Mesenchymal stem cell (in vitro differentiated cells and primary cell): Measurements from ENCODE around the gene USP3.

Experiments used
- DNase-seq: peaks from one replicate; pipeline ENCODE4 v3.0.0-alpha.2; 2013
- H2AFZ ChIP-seq: one replicate; pipeline ENCODE4 v1.6.1; 2013; ENCODE audit warnings: low read depth, mild to moderate bottlenecking, control low read depth, inconsistent platforms, low read length, moderate library complexity
- H2AK5ac ChIP-seq: 2 replicates; pipeline ENCODE4 v1.6.1; 2013; ENCODE audit warnings: low read length, moderate library complexity, mild to moderate bottlenecking, inconsistent platforms; ENCODE audit not compliant: severe bottlenecking
- H2BK120ac ChIP-seq: one replicate; pipeline ENCODE4 v1.6.1; 2013; ENCODE audit warnings: low read depth, mild to moderate bottlenecking, inconsistent platforms, low read length, moderate library complexity
- H2BK12ac ChIP-seq, 2 experiments: one replicate each; pipeline ENCODE4 v1.6.1; 2013; ENCODE audit warnings: inconsistent platforms in 2 of 2, low read length in 2 of 2, mild to moderate bottlenecking in 2 of 2, moderate library complexity in 2 of 2, control low read depth in 1 of 2
- H2BK15ac ChIP-seq: one replicate; pipeline ENCODE4 v1.6.1; 2013; ENCODE audit warnings: mild to moderate bottlenecking, low read depth, inconsistent platforms; ENCODE audit not compliant: poor library complexity, severe bottlenecking
- H2BK5ac ChIP-seq: 2 replicates; pipeline ENCODE4 v1.6.1; 2013; ENCODE audit warnings: low read depth, mild to moderate bottlenecking, low read length, control low read depth, inconsistent platforms; ENCODE audit not compliant: poor library complexity, severe bottlenecking
- H3K14ac ChIP-seq, 2 experiments: one replicate each; pipeline ENCODE4 v1.6.1; 2013; ENCODE audit warnings: inconsistent platforms in 2 of 2, low read length in 2 of 2, control low read depth in 1 of 2, mild to moderate bottlenecking in 1 of 2, moderate library complexity in 1 of 2
- H3K18ac ChIP-seq, 2 experiments: one replicate each; pipeline ENCODE4 v1.6.1; 2013; ENCODE audit warnings: inconsistent platforms in 2 of 2, low read length in 2 of 2, control low read depth in 1 of 2, low read depth in 1 of 2, mild to moderate bottlenecking in 1 of 2
- H3K23ac ChIP-seq, 2 experiments: one replicate each; pipeline ENCODE4 v1.6.1; 2013; ENCODE audit warnings: inconsistent platforms in 2 of 2, low read length in 2 of 2, mild to moderate bottlenecking in 2 of 2, moderate library complexity in 2 of 2, control low read depth in 1 of 2
- H3K27ac ChIP-seq: 2 replicates; pipeline ENCODE4 v1.5.1; 2013; ENCODE audit warnings: mild to moderate bottlenecking, moderate library complexity, low read length, control low read depth, inconsistent platforms; ENCODE audit not compliant: poor library complexity, severe bottlenecking
- H3K27me3 ChIP-seq, 2 experiments: 2 replicates each; pipeline versions ENCODE4 v1.6.1 to v1.7.0; 2013; ENCODE audit warnings: low read length in 2 of 2, mild to moderate bottlenecking in 2 of 2, moderate library complexity in 2 of 2, control low read depth in 1 of 2, inconsistent platforms in 1 of 2; ENCODE audit not compliant: control insufficient read depth in 1 of 2, insufficient read depth in 1 of 2
- H3K36me3 ChIP-seq, 2 experiments: 2 replicates each; pipeline versions ENCODE4 v1.6.1 to v1.7.0; 2013; ENCODE audit warnings: low read length in 2 of 2, control low read depth in 1 of 2, inconsistent platforms in 1 of 2, low read depth in 1 of 2, mild to moderate bottlenecking in 1 of 2; ENCODE audit not compliant: insufficient read depth in 2 of 2, control insufficient read depth in 1 of 2
- H3K4ac ChIP-seq, 2 experiments: one replicate each; pipeline ENCODE4 v1.6.1; 2013; ENCODE audit warnings: inconsistent platforms in 2 of 2, low read length in 2 of 2, mild to moderate bottlenecking in 2 of 2, moderate library complexity in 2 of 2, control low read depth in 1 of 2, low read depth in 1 of 2
- H3K4me1 ChIP-seq: 2 replicates; pipeline ENCODE4 v1.6.1; 2013; ENCODE audit warnings: low read depth, low read length, control low read depth; ENCODE audit not compliant: control insufficient read depth, insufficient read depth
- H3K4me2 ChIP-seq: 2 replicates; pipeline ENCODE4 v1.6.1; 2013; ENCODE audit warnings: low read length, mild to moderate bottlenecking, inconsistent platforms; ENCODE audit not compliant: poor library complexity, severe bottlenecking
- H3K4me3 ChIP-seq, 2 experiments: 2 replicates each; pipeline versions ENCODE4 v1.5.1 to v1.7.0; 2013; ENCODE audit warnings: low read length in 2 of 2, mild to moderate bottlenecking in 2 of 2, control low read depth in 1 of 2, low read depth in 1 of 2; ENCODE audit not compliant: insufficient read depth in 1 of 2
- H3K79me1 ChIP-seq: replicated peaks from 2 replicates; pipeline ENCODE4 v1.6.1; 2013; ENCODE audit warnings: mild to moderate bottlenecking, control low read depth, low read length, inconsistent platforms; ENCODE audit not compliant: poor library complexity, severe bottlenecking
- H3K9ac ChIP-seq: 2 replicates; pipeline ENCODE4 v1.7.0; 2013; ENCODE audit warnings: mild to moderate bottlenecking, low read length, moderate library complexity
- H3K9me3 ChIP-seq: 2 replicates; pipeline ENCODE4 v1.7.0; 2013; ENCODE audit warnings: mild to moderate bottlenecking, low read length; ENCODE audit not compliant: control insufficient read depth
- H4K8ac ChIP-seq: one replicate; pipeline ENCODE4 v1.6.1; 2013; ENCODE audit warnings: inconsistent platforms, mild to moderate bottlenecking, low read length, moderate library complexity
- H4K91ac ChIP-seq: one replicate; pipeline ENCODE4 v1.6.1; 2013; ENCODE audit warnings: mild to moderate bottlenecking, low read length, inconsistent platforms
- WGBS: methylation state at CpG from one replicate; pipeline ENCODE4 v1.1.7; 2013; ENCODE audit warnings: mixed read lengths; 5-methylcytosine and 5-hydroxymethylcytosine counted together

Gene USP3

DNA sequence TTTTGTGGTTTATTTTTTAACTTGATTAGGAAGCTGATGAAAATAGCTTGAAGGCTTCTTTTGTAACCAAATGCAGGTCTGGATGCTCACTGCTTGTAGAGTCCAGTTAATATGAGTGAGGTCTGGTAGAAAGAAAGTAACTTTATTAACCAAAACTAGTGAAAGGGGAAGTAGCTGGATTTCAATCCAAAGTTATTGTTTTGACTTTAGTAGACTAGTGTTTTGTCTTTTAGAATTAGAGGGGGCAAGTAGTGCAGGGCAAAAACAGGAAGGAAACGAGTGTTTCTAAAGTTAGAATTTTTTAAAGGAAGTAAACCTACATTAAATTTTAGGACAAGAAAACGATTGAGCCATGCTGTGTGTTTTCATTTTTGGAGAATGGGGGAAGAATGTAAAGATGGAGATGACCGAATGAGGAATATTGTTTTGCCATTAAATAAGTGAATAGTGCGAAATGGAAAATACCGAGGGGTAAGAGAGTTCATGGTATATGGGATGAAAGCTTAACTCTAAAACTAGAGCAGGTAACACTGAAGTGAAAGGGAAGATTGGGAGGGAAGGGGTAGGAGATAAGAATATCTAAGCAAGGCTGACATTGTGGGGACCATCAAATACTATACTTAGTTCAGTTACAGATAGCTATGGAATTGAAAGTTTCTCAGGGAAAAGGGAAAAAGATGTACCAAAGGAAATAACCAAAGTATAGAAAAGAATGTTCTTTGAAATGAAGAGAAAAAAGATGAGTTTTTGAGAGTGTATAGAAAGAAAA lies 40.0 kb downstream of the USP3 start:
- Histone ChIP-seq H2BK120ac (no peak overlapping the region), H3K23ac (no peak overlapping the region), H3K4ac (no peak overlapping the region), H3K9ac (no peak overlapping the region), H2BK15ac (no peak overlapping the region), H3K14ac (no peak overlapping the region), H3K79me1 (peaks cover 17% of the 10 kb centered on the region), H3K4me1 (peaks cover 2% of the 10 kb centered on the region), H3K27ac (no peak overlapping the region), H3K27me3 (no peaks in the 10 kb centered on the region), H4K8ac (no peak overlapping the region), H2BK5ac (no peak overlapping the region), H2AK5ac (no peak overlapping the region), H4K91ac (no peak overlapping the region), H2AFZ (no peak overlapping the region), H2BK12ac (no peak overlapping the region), H3K4me2 (no peak overlapping the region), H3K4me3 (no peak overlapping the region), H3K9me3 (no peaks in the 10 kb centered on the region), H3K36me3 (peaks cover 0 to 29% of the 10 kb centered on the region in 2 experiments), H3K18ac (no peak overlapping the region)
- WGBS: 91% methylated on average over 5 of the region's 5 CpGs
- no peak for DNase-seq

DNA sequence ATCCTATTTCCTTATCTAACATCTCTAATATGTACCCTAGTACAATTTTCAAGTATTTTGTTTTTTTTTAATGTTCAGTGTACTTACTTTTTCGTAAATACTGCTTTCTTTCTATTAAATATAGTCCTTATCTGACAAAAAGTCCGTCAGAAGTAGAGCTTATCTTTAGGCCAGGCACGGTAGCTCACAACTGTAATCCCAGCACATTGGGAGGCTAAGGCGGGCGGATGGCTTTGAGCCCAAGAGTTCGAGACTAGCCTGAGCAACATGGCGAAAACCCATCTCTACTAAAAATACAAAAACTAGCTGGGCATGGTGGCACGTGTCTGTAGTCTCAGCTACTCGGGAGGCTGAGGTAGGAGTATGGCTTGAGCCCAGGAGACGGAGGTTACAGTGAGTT lies 41.1 kb downstream of the USP3 start:
- Histone ChIP-seq H3K23ac (no peak overlapping the region), H4K91ac (no peak overlapping the region), H3K27me3 (no peaks in the 10 kb centered on the region), H3K14ac (no peak overlapping the region), H3K79me1 (peaks cover 8% of the 10 kb centered on the region), H3K4me2 (no peak overlapping the region), H3K9me3 (no peaks in the 10 kb centered on the region), H3K4me3 (no peak overlapping the region), H3K4ac (no peak overlapping the region), H3K9ac (no peak overlapping the region), H2AK5ac (no peak overlapping the region), H2BK120ac (no peak overlapping the region), H4K8ac (no peak overlapping the region), H2BK5ac (no peak overlapping the region), H2AFZ (no peak overlapping the region), H3K36me3 (peaks cover 0 to 18% of the 10 kb centered on the region in 2 experiments), H3K4me1 (peaks cover 2% of the 10 kb centered on the region), H3K27ac (no peak overlapping the region), H3K18ac (no peak overlapping the region), H2BK12ac (no peak overlapping the region), H2BK15ac (no peak overlapping the region)
- WGBS: 95% methylated on average over 9 of the region's 10 CpGs
- no peak for DNase-seq

DNA sequence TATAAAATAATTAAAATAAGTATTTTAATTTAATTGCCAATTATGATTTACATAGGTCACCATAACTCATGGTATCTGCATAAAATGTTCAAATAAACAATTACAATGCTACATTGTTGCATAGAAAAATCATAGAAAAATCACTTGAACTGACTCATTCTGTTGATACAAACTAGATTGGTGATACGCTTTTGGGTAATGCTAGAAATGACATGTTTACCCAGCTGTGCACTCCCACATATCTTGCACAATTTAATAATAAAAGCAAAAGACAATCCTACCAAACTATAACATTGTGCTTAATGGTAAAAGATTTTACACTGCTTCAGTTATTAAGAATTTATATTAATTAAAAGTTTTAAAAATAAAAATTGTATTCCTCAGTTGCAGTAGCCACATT lies 47.0 kb downstream of the USP3 start:
- no peak overlapping the region for H2BK12ac ChIP-seq

DNA sequence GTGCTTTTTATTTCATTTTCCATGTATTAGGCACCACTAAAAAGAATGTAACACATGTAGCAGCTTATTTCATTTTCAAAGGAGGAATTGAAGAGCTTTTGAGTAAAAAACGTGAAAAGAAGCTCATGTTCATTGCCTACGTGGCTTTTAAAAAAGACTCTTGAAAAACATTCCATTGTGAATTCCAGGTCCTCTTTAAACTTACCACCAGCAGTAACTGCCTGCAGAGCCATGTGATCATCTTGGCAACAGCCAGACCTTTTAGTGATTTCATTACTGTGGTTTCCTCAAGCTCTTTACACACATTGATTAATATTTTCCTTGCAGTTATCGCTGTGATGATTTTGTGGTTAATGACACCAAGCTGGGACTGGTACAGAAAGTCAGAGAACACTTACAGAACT lies 49.0 kb downstream of the USP3 start:
- peak overlapping the region; percentile 62 for H2BK5ac ChIP-seq
- peak; percentile 97 for DNase-seq
- no peak overlapping the region for H3K4me2 ChIP-seq

More for the DNA sequence above, 47.0 kb downstream of the USP3 start:
- Histone ChIP-seq H3K4ac (no peak overlapping the region), H2BK5ac (peak overlapping the region; percentile 73), H3K14ac (no peak overlapping the region), H3K4me3 (no peak overlapping the region), H3K27ac (peak overlapping the region; percentile 60), H3K79me1 (peaks cover 9% of the 10 kb centered on the region), H4K8ac (no peak overlapping the region), H2AFZ (no peak overlapping the region), H3K23ac (no peak overlapping the region), H3K4me1 (peaks cover 4% of the 10 kb centered on the region), H3K36me3 (peaks cover 0 to 13% of the 10 kb centered on the region in 2 experiments), H3K18ac (no peak overlapping the region), H2AK5ac (no peak overlapping the region), H3K27me3 (no peaks in the 10 kb centered on the region), H2BK15ac (no peak overlapping the region), H3K9ac (no peak overlapping the region), H2BK120ac (no peak overlapping the region), H4K91ac (no peak overlapping the region), H3K4me2 (no peak overlapping the region), H3K9me3 (no peaks in the 10 kb centered on the region)
- peak; percentile 30 for DNase-seq
- WGBS: 40% methylated on average over 1 of the region's 1 CpG

More for the DNA sequence above, 49.0 kb downstream of the USP3 start:
- peak overlapping the region; percentile 96 for H3K27ac ChIP-seq
- H3K9me3 ChIP-seq: no peaks in the 10 kb centered on the region
- WGBS: 0% methylated on average over 3 of the region's 3 CpGs
- no peak overlapping the region for H2BK15ac ChIP-seq
- peaks cover 11% of the 10 kb centered on the region for H3K79me1 ChIP-seq
- no peak overlapping the region for H3K23ac ChIP-seq
- H3K4me3 ChIP-seq: peak overlapping the region in 1 of 2 experiments; percentile 61
- no peak overlapping the region for H3K14ac ChIP-seq
- H3K36me3 ChIP-seq: peaks cover 6 to 25% of the 10 kb centered on the region in 2 experiments
- H3K9ac ChIP-seq: peak overlapping the region; percentile 94
- H4K8ac ChIP-seq: no peak overlapping the region
- H3K4me1 ChIP-seq: peaks cover 7% of the 10 kb centered on the region
- H4K91ac ChIP-seq: no peak overlapping the region
- H3K27me3 ChIP-seq: no peaks in the 10 kb centered on the region
- H2BK12ac ChIP-seq: no peak overlapping the region
- no peak overlapping the region for H2AK5ac ChIP-seq
- H2AFZ ChIP-seq: no peak overlapping the region
- no peak overlapping the region for H3K4ac ChIP-seq
- H2BK120ac ChIP-seq: no peak overlapping the region
- H3K18ac ChIP-seq: no peak overlapping the region
